Activated T-helper 1 cell treated with Interleukin-2 at 50 U/mL for 16 hours (primary cell): ENCODE measurements around the gene ABO.
"Not testable (repeated sequence)": the region's sequence is repeated elsewhere in the genome, so short reads cannot be mapped to it uniquely, and the experiment has no call there.

Source experiments
- DNase-seq: peaks from one replicate; pipeline ENCODE4 v3.0.0-alpha.2; 2020; ENCODE audit warnings: low read depth

Gene ABO

GRCh38 chr9:133286523-133286922 lies 11.5 kb upstream of the ABO start:
- DNase-seq: no peak

GRCh38 chr9:133285252-133285775 lies 10.3 kb upstream of the ABO start:
- no peak for DNase-seq

- DNase-seq: no peak
Observed at GRCh38 chr9:133284362-133284761, 9.4 kb upstream of the ABO start.

- DNase-seq: not testable (repeated sequence)
Observed at GRCh38 chr9:133283255-133284032, 8.4 kb upstream of the ABO start.

GRCh38 chr9:133282464-133283238 lies 7.7 kb upstream of the ABO start:
- no peak for DNase-seq

- no peak for DNase-seq
Observed at GRCh38 chr9:133280392-133280791, 5.4 kb upstream of the ABO start.

- DNase-seq: no peak
Observed at GRCh38 chr9:133278161-133279114, 3.4 kb upstream of the ABO start.

GRCh38 chr9:133277467-133277866 lies 2.5 kb upstream of the ABO start:
- no peak for DNase-seq

GRCh38 chr9:133276923-133277322 lies 1.9 kb upstream of the ABO start:
- no peak for DNase-seq

- no peak for DNase-seq
Observed at GRCh38 chr9:133276001-133276884, 1.2 kb upstream of the ABO start.

- DNase-seq: no peak
Observed at GRCh38 chr9:133274236-133275104, 531 bp downstream of the ABO start.

GRCh38 chr9:133273819-133274218 lies 1.2 kb downstream of the ABO start:
- no peak for DNase-seq

- DNase-seq: no peak
Observed at GRCh38 chr9:133273098-133273497, 1.9 kb downstream of the ABO start.

GRCh38 chr9:133269537-133270362 lies 5.3 kb downstream of the ABO start:
- DNase-seq: no peak

GRCh38 chr9:133269136-133269535 lies 5.9 kb downstream of the ABO start:
- not testable (repeated sequence) for DNase-seq

- no peak for DNase-seq
Observed at GRCh38 chr9:133268335-133269056, 6.5 kb downstream of the ABO start.

- no peak for DNase-seq
Observed at GRCh38 chr9:133264235-133264764, 10.7 kb downstream of the ABO start.

- no peak for DNase-seq
Observed at GRCh38 chr9:133263557-133263956, 11.4 kb downstream of the ABO start.
